ENCODE data around the gene CGB3.
"Not testable (repeated sequence)": the region's sequence is repeated elsewhere in the genome, so short reads cannot be mapped to it uniquely, and the experiment has no call there.

DNA sequence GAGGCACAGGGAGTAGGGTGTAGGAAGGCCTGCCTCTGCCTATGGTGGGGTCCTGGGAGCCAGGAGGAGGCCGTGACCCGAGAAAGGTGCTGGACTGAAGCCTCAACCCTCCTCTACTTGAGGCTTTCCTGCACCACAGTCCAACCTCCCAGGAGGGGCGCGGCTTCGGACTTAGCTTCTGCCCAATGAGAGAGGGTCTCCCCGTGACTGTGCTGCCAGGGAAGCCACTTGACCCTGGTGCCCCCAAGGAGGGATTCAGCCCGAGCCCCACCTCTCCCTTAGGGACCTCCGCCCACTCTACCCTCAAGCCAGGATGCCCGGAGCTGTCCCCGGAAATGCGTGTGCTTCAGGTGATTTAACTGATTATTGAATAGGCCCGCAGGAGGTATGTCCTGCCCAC is 24.9 kb upstream of the CGB3 start, which contains the start of gene CGB8:
- TF ChIP-seq, protein P1, sequence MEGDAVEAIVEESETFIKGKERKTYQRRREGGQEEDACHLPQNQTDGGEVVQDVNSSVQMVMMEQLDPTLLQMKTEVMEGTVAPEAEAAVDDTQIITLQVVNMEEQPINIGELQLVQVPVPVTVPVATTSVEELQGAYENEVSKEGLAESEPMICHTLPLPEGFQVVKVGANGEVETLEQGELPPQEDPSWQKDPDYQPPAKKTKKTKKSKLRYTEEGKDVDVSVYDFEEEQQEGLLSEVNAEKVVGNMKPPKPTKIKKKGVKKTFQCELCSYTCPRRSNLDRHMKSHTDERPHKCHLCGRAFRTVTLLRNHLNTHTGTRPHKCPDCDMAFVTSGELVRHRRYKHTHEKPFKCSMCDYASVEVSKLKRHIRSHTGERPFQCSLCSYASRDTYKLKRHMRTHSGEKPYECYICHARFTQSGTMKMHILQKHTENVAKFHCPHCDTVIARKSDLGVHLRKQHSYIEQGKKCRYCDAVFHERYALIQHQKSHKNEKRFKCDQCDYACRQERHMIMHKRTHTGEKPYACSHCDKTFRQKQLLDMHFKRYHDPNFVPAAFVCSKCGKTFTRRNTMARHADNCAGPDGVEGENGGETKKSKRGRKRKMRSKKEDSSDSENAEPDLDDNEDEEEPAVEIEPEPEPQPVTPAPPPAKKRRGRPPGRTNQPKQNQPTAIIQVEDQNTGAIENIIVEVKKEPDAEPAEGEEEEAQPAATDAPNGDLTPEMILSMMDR (conservative IDR thresholded peaks at IDR 0.05): not testable (repeated sequence)
- TF ChIP-seq ZFX (IDR thresholded peaks at IDR 0.05): not testable (repeated sequence)
